Upper lobe of right lung (tissue), 1 donor: ENCODE measurements around the gene SH3TC1. TPM values are rescaled to one million over a fixed set of nuclear protein-coding genes. Genes with fewer than 3 reads are reported as not detected.

Source experiments
- ATAC-seq: fragments of 200-7000 bp; cut with Tn5 transposase; one replicate; pipeline ENCODE4 v1.9.1; 2020; ENCODE audit warnings: mild to moderate bottlenecking, moderate library complexity
- DNase-seq: peaks from one replicate; pipeline ENCODE4 v3.0.0-alpha.2; 2020
- H3K27ac ChIP-seq: fragments of 200-600 bp; one replicate; pipeline ENCODE4 v1.8.0; 2022
- H3K27me3 ChIP-seq: fragments of 200-600 bp; one replicate; pipeline ENCODE4 v1.8.0; 2022; ENCODE audit warnings: mild to moderate bottlenecking
- H3K36me3 ChIP-seq: fragments of 200-600 bp; one replicate; pipeline ENCODE4 v1.8.0; 2022
- H3K4me1 ChIP-seq: fragments of 200-600 bp; one replicate; pipeline ENCODE4 v1.8.0; 2022
- H3K4me3 ChIP-seq: fragments of 200-600 bp; one replicate; pipeline ENCODE4 v1.8.0; 2022; ENCODE audit warnings: mild to moderate bottlenecking
- H3K9me3 ChIP-seq: fragments of 200-600 bp; one replicate; pipeline ENCODE4 v1.8.0; 2022
- intact Hi-C: fragments of 100-400 bp; cut with DNase I; formaldehyde crosslinking; loops from one replicate; pipeline ENCODE4 v1.11.0; 2022
- total RNA-seq: library from RNA; stranded (reverse); fragmentation: NEBNext Ultra II Directional; extraction: Animal tissue kit (Norgen Biotek cat#: 25700); gene quantifications from one replicate; pipeline ENCODE4 v1.2.1, GENCODE V29; 2021
- TF ChIP-seq, protein P1 (sequence below): fragments of 200-600 bp; IDR thresholded peaks from one replicate; pipeline ENCODE4 v1.8.0; 2022; ENCODE audit warnings: antibody characterized with exemption
- donor health status: DM: no; HTN: yes; CAD: no; lungs with severe emphysema.

Gene SH3TC1
- total RNA-seq, 1 donor from 2014 or later: 71.7 TPM

DNA sequence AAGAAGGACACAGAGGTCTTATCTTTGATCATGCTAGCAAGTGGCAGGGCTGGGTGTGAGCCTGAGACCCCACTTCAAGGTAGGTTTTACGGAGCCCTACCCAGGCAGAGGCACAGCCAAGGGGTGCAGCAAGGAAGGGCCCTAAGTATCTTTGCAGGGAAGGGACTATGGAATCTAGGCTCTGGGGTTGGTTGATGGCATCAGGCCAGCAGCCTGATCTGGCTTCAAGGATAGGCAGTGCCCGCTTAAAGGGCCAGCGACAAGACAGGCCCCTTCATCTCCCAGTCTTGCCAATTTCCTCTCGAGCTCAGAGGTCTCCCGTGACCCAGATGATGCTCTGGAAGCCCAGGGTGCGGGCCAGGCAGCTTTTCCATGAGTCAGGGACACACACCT is 46.2 kb upstream of the SH3TC1 start:
- Histone ChIP-seq H3K9me3 (no peaks in the 10 kb centered on the region), H3K36me3 (no peaks in the 10 kb centered on the region), H3K27me3 (peaks cover 5% of the 10 kb centered on the region), H3K27ac (no peak overlapping the region), H3K4me3 (no peak overlapping the region), H3K4me1 (peaks cover 3% of the 10 kb centered on the region)
- DNase-seq (no peak), ATAC-seq (no peak)
- TF ChIP-seq, protein P1, sequence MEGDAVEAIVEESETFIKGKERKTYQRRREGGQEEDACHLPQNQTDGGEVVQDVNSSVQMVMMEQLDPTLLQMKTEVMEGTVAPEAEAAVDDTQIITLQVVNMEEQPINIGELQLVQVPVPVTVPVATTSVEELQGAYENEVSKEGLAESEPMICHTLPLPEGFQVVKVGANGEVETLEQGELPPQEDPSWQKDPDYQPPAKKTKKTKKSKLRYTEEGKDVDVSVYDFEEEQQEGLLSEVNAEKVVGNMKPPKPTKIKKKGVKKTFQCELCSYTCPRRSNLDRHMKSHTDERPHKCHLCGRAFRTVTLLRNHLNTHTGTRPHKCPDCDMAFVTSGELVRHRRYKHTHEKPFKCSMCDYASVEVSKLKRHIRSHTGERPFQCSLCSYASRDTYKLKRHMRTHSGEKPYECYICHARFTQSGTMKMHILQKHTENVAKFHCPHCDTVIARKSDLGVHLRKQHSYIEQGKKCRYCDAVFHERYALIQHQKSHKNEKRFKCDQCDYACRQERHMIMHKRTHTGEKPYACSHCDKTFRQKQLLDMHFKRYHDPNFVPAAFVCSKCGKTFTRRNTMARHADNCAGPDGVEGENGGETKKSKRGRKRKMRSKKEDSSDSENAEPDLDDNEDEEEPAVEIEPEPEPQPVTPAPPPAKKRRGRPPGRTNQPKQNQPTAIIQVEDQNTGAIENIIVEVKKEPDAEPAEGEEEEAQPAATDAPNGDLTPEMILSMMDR: no peak
- intact Hi-C loops: no loop called here

DNA sequence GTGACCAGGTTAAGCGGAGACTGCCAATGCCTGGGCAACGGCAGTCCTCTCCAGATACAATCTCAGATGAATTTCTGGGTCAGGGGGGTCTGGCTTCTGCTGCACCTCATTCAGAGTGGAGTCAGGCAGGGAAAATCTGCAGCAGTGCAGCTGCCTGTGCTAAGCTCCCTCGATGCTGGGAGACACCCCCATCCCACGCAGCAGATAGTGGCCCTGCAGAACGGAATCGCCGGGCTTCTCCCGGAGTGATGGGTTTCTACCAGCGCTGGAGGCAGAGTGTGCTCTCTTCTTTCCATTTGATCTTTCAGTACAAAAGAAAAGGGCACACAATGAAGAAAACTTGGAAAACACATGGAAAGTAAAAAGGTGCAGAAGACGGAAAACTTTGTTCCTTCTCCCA is 45.6 kb upstream of the SH3TC1 start:
- Histone ChIP-seq H3K27ac (no peak overlapping the region), H3K4me1 (peaks cover 4% of the 10 kb centered on the region), H3K27me3 (peaks cover 10% of the 10 kb centered on the region), H3K9me3 (no peaks in the 10 kb centered on the region), H3K4me3 (no peak overlapping the region), H3K36me3 (no peaks in the 10 kb centered on the region)
- intact Hi-C loops: no loop called here
- TF ChIP-seq, protein P1: no peak
- DNase-seq: no peak
- ATAC-seq: no peak

DNA sequence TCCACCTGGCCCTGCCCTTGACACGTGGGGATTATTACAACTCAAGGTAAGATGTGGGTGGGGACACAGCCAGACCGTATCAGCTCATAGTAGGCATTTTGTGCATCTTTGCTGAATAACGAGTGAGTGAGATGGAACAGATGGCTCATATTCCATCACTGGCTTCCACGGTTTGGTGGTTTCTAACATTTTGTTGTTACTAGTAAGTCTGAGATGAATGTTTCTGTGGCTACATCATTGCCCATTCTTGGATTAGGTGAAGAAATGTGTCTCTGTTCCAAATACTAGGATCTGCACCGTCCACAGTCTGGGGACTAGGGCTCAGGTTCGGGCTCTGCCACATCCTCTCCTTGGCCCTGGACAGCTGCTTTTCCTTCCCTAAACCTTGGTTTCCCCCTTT is 44.0 kb upstream of the SH3TC1 start:
- TF ChIP-seq, protein P1: no peak
- H3K27ac ChIP-seq: no peak overlapping the region
- peaks cover 10% of the 10 kb centered on the region for H3K4me1 ChIP-seq
- no peak for DNase-seq
- H3K27me3 ChIP-seq: peaks cover 10% of the 10 kb centered on the region
- no peaks in the 10 kb centered on the region for H3K36me3 ChIP-seq
- no peaks in the 10 kb centered on the region for H3K9me3 ChIP-seq
- no peak for ATAC-seq
- no peak overlapping the region for H3K4me3 ChIP-seq
- intact Hi-C loops: no loop called here

DNA sequence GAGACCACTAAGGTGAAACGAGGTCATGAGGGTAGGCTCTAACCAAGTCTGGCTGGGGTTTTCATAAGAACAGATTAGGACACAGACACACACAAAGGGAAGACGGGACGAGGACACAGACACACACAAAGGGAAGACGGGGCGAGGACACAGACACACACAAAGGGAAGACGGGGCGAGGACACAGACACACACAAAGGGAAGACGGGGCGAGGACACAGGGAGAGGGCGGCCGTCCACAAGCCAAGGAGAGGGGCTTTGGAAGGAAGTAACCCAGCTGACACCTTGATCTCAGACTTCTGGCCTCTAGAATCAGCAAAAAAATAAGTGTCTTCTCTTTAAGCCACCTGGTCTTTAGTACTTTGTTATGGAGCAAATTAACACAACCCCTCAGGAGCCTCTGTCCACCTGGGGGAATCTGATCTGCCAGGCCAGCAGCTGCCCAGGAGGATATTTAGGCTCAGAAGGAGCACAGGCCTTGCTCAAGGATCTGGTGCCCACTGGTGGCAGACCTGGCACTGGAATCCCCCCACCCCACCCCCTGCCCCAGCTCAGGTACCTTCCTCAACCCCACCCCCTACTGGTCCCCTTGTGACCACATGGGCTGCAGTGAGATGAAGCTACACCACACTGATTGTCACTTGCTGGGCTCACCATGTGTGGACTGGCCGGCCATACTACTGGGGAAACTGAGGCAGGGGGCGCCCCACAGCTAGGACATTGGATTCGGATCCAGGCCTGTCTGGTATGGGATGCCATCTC is 43.2 kb upstream of the SH3TC1 start:
- no peak overlapping the region for H3K4me3 ChIP-seq
- intact Hi-C loops: no loop called here
- peaks cover 10% of the 10 kb centered on the region for H3K27me3 ChIP-seq
- peaks cover 11% of the 10 kb centered on the region for H3K4me1 ChIP-seq
- DNase-seq (no peak), ATAC-seq (no peak)
- no peaks in the 10 kb centered on the region for H3K9me3 ChIP-seq
- TF ChIP-seq, protein P1: no peak
- H3K27ac ChIP-seq: no peak overlapping the region
- H3K36me3 ChIP-seq: no peaks in the 10 kb centered on the region

DNA sequence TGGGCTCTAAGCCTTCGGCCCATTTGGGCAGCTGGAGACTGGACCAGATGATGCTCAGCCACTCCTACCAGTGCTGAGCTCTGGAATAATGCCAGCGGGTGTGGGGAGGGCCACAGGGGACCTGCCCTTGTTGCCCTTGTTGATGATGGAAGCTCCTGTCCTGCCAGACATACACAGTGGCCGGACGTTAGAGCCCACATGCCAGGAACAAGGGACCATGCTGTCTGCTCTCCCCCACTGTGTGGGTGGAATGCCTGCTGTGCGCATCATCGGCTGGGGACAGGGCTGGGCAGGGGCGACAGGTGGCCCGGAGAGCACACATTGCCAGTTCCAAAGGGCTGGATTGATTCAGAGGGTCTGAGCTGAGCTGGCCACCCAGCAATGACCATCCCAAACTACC is 42.5 kb upstream of the SH3TC1 start:
- Histone ChIP-seq H3K27me3 (peaks cover 10% of the 10 kb centered on the region), H3K9me3 (no peaks in the 10 kb centered on the region), H3K27ac (no peak overlapping the region), H3K4me3 (no peak overlapping the region), H3K36me3 (no peaks in the 10 kb centered on the region), H3K4me1 (peaks cover 11% of the 10 kb centered on the region)
- TF ChIP-seq, protein P1: no peak
- no peak for DNase-seq
- intact Hi-C loops: no loop called here
- no peak for ATAC-seq
